Measurements from ENCODE around the gene SASH1.

The SASH1 gene

GRCh38 chr6:148528292-148528691 lies 185.7 kb downstream of the SASH1 start:
- DNase-seq: peak; percentile 17

- no peak for DNase-seq
Observed at GRCh38 chr6:148529010-148529409, 186.4 kb downstream of the SASH1 start.

DNA sequence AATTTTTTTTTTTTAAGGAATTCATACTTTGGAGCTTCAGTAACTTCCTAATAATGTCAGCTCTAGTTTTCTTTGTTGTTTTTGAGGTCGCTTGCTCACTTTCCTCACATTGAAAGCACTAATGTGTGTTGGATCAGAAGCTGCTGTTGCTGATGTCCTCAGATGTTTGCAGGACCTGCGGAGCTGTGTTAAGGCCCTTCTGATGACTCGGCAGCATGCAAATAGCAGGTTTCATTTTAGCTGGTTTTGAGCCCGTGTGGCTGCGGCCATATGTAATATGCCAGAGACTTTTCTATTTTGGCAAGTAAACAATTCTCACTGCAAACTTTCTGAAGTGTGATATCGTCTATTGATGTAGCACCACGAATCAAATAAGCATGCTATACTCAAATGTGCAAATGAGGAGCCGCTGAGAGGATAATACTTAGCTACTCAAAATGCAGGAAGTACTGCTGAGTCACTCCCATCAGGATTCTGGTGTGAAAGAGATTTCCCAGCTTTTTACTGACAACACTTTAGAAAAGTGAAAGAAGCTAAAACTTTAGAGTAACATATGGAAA lies 187.8 kb downstream of the SASH1 start:
- DNase-seq: no peak

GRCh38 chr6:148530976-148531375 lies 188.3 kb downstream of the SASH1 start:
- DNase-seq: no peak

DNA sequence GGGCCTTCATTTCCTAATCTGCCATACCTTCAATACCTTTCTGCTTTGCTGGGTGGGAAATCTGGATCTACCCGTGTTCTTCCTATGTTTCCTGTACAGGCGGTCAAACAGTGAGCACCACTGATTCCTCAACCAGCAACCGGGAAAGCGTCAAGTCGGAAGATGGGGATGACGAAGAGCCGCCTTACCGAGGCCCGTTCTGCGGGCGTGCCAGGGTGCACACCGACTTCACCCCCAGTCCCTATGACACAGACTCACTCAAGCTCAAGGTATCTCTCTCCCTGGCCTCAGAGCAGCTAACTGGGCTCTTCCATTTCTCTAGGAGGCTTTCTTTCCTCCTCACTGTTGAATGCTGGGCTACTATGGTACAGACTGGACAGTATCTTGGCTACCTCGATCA lies 190.1 kb downstream of the SASH1 start:
- no peak for DNase-seq

- no peak for DNase-seq
Observed at GRCh38 chr6:148533309-148534107, 190.9 kb downstream of the SASH1 start.

DNA sequence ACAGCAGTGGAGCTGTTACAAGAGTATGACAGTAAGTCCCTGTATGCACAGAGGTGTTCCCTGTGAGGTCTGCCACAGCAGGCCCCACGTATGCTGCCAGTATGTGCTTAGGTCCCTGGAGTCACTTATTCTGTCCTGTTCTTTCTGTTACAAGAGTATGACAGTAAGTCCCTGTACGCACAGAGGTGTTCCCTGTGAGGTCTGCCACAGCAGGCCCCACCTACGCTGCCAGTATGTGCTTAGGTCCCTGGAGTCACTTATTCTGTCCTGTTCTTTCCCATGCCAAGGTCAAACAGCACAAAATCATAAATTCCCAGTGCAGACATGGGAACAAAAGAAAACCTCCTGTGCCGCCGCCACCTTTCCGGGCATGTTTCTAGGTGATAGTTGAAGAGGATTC lies 192.2 kb downstream of the SASH1 start:
- no peak for DNase-seq

- DNase-seq: no peak
Observed at GRCh38 chr6:148535381-148535780, 192.7 kb downstream of the SASH1 start.

- DNase-seq: no peak
Observed at GRCh38 chr6:148535976-148536375, 193.3 kb downstream of the SASH1 start.

DNA sequence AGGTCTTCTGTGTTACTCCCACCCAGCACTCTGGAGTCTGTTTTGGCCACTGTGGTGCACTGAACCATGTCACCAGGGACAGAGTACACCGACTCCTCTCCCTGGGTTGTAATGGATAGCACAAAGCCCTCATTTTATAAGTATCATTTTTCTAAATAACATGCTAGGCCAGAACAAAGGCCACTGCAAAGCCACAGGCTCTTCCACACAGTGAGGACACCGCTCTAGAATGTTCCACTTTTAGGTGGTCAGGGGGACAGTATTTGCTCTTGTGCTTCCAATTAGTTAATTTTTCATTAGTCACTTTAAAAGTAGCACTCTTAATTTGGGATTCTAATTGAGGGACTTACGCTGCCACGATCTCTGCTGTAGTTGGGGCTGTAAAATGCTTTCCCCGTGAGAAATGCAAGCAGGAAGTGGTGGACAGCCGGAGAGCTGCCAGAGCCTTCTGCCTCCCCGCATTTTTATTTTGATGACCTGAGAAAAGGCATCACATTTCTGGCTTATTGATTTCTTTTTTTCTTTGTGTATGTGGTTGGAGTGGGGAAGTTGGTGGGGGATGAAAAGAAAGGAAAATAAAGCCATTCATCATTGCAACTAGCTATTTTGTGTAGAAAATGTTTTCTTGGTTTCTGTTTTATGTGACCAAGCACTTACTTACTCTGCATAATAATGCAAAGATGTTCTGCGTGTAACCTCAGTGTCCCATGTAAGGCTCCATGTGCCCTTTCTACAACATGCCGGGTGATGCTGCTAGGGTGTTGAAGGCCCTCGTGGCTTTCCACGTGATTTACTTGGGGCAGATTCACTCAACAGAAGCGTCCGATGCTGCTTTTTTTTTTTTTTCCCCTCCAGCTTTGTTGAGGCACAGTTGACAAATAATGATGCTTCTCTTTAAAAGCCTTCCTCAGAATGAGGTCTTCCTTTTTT lies 195.9 kb downstream of the SASH1 start:
- DNase-seq: no peak

DNA sequence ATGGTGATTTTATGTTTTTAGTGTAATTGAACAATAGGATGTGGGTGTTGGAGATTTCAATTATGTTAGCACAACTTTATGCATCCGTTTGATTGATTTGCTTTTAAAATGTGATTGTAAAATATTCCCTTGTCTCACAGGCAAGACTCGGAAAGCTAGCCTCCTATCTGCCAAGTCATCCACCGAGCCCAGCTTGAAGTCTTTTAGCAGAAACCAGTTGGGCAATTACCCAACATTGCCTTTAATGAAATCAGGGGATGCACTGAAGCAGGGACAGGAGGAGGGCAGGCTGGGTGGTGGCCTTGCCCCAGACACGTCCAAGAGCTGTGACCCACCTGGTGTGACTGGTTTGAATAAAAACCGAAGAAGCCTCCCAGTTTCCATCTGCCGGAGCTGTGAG lies 200.9 kb downstream of the SASH1 start:
- DNase-seq: no peak

- DNase-seq: no peak
Observed at GRCh38 chr6:148544421-148544820, 201.8 kb downstream of the SASH1 start.

- no peak for DNase-seq
Observed at GRCh38 chr6:148545901-148546300, 203.3 kb downstream of the SASH1 start.

- DNase-seq: no peak
Observed at GRCh38 chr6:148547110-148547509, 204.5 kb downstream of the SASH1 start.

- no peak for DNase-seq
Observed at GRCh38 chr6:148548065-148548748, 205.6 kb downstream of the SASH1 start.

GRCh38 chr6:148548749-148549140 lies 206.1 kb downstream of the SASH1 start:
- DNase-seq: no peak

DNA sequence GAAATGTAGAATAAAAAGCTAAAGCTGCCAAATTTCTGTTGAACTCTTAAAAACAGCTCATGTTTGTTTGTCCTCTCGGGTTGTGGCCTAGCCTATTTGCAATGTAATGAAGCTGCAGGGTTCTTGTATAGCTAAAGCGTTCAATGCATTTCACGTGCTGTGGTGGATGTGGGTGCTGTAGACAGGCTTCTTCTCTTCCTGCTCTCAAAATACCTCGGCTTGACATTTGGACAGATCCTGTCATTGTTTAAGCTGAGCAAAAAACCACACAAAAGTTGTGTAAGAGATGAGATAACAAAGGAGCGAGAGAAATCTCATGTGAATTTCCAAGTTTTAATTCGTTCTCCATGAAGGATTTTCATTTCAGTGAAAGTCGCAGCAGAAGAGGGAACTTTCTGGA lies 207.9 kb downstream of the SASH1 start:
- DNase-seq: no peak

- no peak for DNase-seq
Observed at GRCh38 chr6:148551226-148551625, 208.6 kb downstream of the SASH1 start.

GRCh38 chr6:148556410-148556809 lies 213.8 kb downstream of the SASH1 start:
- no peak for DNase-seq

- no peak for DNase-seq
Observed at GRCh38 chr6:148557796-148558321, 215.2 kb downstream of the SASH1 start.

DNA sequence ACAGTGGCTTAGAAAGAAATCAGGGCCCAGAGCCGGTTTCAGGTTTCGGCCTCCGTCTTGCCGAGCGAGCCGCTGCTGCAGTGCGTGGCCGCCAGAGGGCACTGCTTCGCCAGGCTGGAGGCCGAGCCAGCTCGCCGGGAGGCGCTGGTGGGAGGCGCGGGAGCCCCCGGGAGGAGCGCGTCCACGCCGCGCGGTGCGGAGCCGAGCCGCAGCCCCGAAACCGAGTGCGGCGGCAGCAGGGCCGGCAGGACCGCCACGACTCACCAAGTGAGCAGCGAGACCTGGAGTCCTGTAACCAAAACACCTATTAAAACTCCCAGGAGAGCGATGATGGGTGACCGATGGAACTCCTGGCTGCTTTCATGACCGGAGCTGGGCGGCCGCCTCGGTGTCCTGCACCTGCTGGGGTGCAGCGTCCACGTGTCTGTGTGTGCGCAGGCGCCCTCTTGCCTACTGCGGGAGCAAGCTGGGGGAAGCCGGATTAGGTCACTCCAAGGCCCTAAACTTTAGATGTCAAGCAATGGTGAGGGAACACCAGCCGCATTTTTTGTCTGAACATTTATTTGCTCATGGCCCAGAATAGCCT lies 217.3 kb downstream of the SASH1 start:
- peak; percentile 1 for DNase-seq

GRCh38 chr6:148561629-148562028 lies 219.0 kb downstream of the SASH1 start:
- DNase-seq: no peak

Measured in NCI-H1694 treated with DMSO at 0.1 percent for 48 hours (cell line).